Measurements from ENCODE around the gene SHH. TPM values are rescaled to one million over a fixed set of nuclear protein-coding genes. Genes with fewer than 3 reads are reported as not detected.

The SHH gene
- total RNA-seq, 4 donors from 2014 or later: 1.4 to 2.5 (median 2.1) TPM; not detected in 1

GRCh38 chr7:155785536-155785935 is 26.7 kb downstream of the SHH start:
- H3K36me3 ChIP-seq: peaks cover 0 to 21% (median 0%) of the 10 kb centered on the region in 3 donors
- TF ChIP-seq POLR2A (IDR thresholded peaks at IDR 0.05) (no peak), CTCF (IDR thresholded peaks at IDR 0.05) (no peak)
- H3K4me1 ChIP-seq: peaks cover 0 to 9% (median 0%) of the 10 kb centered on the region in 4 donors
- peaks cover 0 to 11% of the 10 kb centered on the region in 2 donors for H3K27me3 ChIP-seq
- H3K27ac ChIP-seq: no peak overlapping the region
- H3K4me3 ChIP-seq: no peak overlapping the region
- DNase-seq: peak in 2 of 3 donors; percentile 17 to 24
- H3K9me3 ChIP-seq: no peaks in the 10 kb centered on the region

GRCh38 chr7:155782466-155782865 is 29.8 kb downstream of the SHH start:
- DNase-seq: peak in 2 of 3 donors; percentile 11 to 23
- no peak overlapping the region for H3K4me3 ChIP-seq
- no peaks in the 10 kb centered on the region for H3K9me3 ChIP-seq
- peaks cover 0 to 50% (median 0%) of the 10 kb centered on the region in 3 donors for H3K36me3 ChIP-seq
- peaks cover 0 to 8% (median 0%) of the 10 kb centered on the region in 4 donors for H3K4me1 ChIP-seq
- no peak overlapping the region for H3K27ac ChIP-seq
- peaks cover 0 to 7% of the 10 kb centered on the region in 2 donors for H3K27me3 ChIP-seq
- no peak for TF ChIP-seq CTCF (IDR thresholded peaks at IDR 0.05)
- TF ChIP-seq POLR2A (IDR thresholded peaks at IDR 0.05): no peak

GRCh38 chr7:155781433-155781832 is 30.8 kb downstream of the SHH start:
- Histone ChIP-seq H3K4me3 (no peak overlapping the region), H3K4me1 (no peaks in the 10 kb centered on the region), H3K9me3 (no peaks in the 10 kb centered on the region), H3K27me3 (no peaks in the 10 kb centered on the region), H3K36me3 (peaks cover 0 to 57% (median 0%) of the 10 kb centered on the region in 3 donors), H3K27ac (no peak overlapping the region)
- TF ChIP-seq POLR2A (IDR thresholded peaks at IDR 0.05) (no peak), CTCF (IDR thresholded peaks at IDR 0.05) (no peak)
- DNase-seq: peak in 1 of 3 donors; percentile 32

GRCh38 chr7:155780884-155781283 is 31.4 kb downstream of the SHH start:
- Histone ChIP-seq H3K36me3 (peaks cover 0 to 62% (median 0%) of the 10 kb centered on the region in 3 donors), H3K4me3 (no peak overlapping the region), H3K27ac (no peak overlapping the region), H3K4me1 (no peaks in the 10 kb centered on the region), H3K27me3 (no peaks in the 10 kb centered on the region), H3K9me3 (no peaks in the 10 kb centered on the region)
- DNase-seq: peak in 1 of 3 donors; percentile 27
- TF ChIP-seq CTCF (IDR thresholded peaks at IDR 0.05) (no peak), POLR2A (IDR thresholded peaks at IDR 0.05) (no peak)

- Histone ChIP-seq H3K27ac (no peak overlapping the region), H3K4me1 (no peaks in the 10 kb centered on the region), H3K9me3 (no peaks in the 10 kb centered on the region), H3K36me3 (peaks cover 0 to 86% (median 0%) of the 10 kb centered on the region in 3 donors), H3K4me3 (no peak overlapping the region), H3K27me3 (no peaks in the 10 kb centered on the region)
- DNase-seq: peak in 1 of 3 donors; percentile 39
- no peak for TF ChIP-seq CTCF (IDR thresholded peaks at IDR 0.05)
- TF ChIP-seq POLR2A (IDR thresholded peaks at IDR 0.05): no peak
Observed at GRCh38 chr7:155778349-155778748, 33.9 kb downstream of the SHH start.

- Histone ChIP-seq H3K27me3 (no peaks in the 10 kb centered on the region), H3K36me3 (peaks cover 0 to 91% (median 0%) of the 10 kb centered on the region in 3 donors), H3K4me1 (no peaks in the 10 kb centered on the region), H3K9me3 (no peaks in the 10 kb centered on the region), H3K4me3 (no peak overlapping the region), H3K27ac (no peak overlapping the region)
- TF ChIP-seq POLR2A (IDR thresholded peaks at IDR 0.05) (no peak), CTCF (IDR thresholded peaks at IDR 0.05) (no peak)
- peak in 1 of 3 donors; percentile 32 for DNase-seq
Observed at GRCh38 chr7:155776606-155777005, 35.7 kb downstream of the SHH start.
